Astrocyte (in vitro differentiated cells and primary cell): ENCODE data around the gene LIPJ. TPM values are rescaled to one million over a fixed set of nuclear protein-coding genes. Genes with fewer than 3 reads are reported as not detected.
A peak's percentile ranks its signal among the peaks of the same experiment; 100 is the strongest.

Experiments used
- DNase-seq: peaks from one replicate; pipeline ENCODE4 v3.0.0-alpha.2; 2010; ENCODE audit warnings: low read depth
- FAIRE-seq: peaks from 2 replicates; lab custom pipeline; 2011; peaks lifted over from hg19 to GRCh38; lab: Jason Lieb, UNC
- H2AFZ ChIP-seq: 2 replicates; pipeline ENCODE4 v1.6.0; 2012; ENCODE audit warnings: low read depth, low read length, inconsistent platforms
- H3K27ac ChIP-seq: 2 replicates; pipeline ENCODE4 v1.5.1; 2011; ENCODE audit warnings: low read depth, low read length, inconsistent platforms
- H3K27me3 ChIP-seq: 2 replicates; pipeline ENCODE4 v1.6.0; 2011; ENCODE audit warnings: low read length, inconsistent platforms; ENCODE audit not compliant: insufficient read depth
- H3K36me3 ChIP-seq: 2 replicates; pipeline ENCODE4 v1.5.1; 2011; ENCODE audit warnings: low read length, inconsistent platforms; ENCODE audit not compliant: insufficient read depth
- H3K4me1 ChIP-seq: 2 replicates; pipeline ENCODE4 v1.5.1; 2011; ENCODE audit warnings: low read length, inconsistent platforms; ENCODE audit not compliant: insufficient read depth
- H3K4me2 ChIP-seq: 2 replicates; pipeline ENCODE4 v1.6.0; 2012; ENCODE audit warnings: low read length, inconsistent platforms
- H3K4me3 ChIP-seq: 2 replicates; pipeline ENCODE4 v1.5.1; 2011; ENCODE audit warnings: low read depth, mild to moderate bottlenecking, low read length, inconsistent platforms; ENCODE audit not compliant: insufficient read depth
- H3K79me2 ChIP-seq: 2 replicates; pipeline ENCODE4 v1.6.0; 2012; ENCODE audit warnings: mild to moderate bottlenecking, low read length, inconsistent platforms; ENCODE audit not compliant: insufficient read depth
- H3K9ac ChIP-seq: 2 replicates; pipeline ENCODE4 v1.6.0; 2012; ENCODE audit warnings: mild to moderate bottlenecking, low read length, inconsistent platforms
- H3K9me3 ChIP-seq: 2 replicates; pipeline ENCODE4 v1.5.1; 2012; ENCODE audit warnings: low read depth, mild to moderate bottlenecking, low read length, inconsistent platforms; ENCODE audit not compliant: insufficient read depth
- H4K20me1 ChIP-seq: 2 replicates; pipeline ENCODE4 v1.6.0; 2012; ENCODE audit warnings: low read length, inconsistent platforms; ENCODE audit not compliant: insufficient read depth
- H3K27ac Mint-ChIP-seq: one replicate; pipeline ENCODE4 v1.8.0; 2021; ENCODE audit warnings: mild to moderate bottlenecking, mixed read lengths; ENCODE audit not compliant: unreplicated experiment
- H3K27me3 Mint-ChIP-seq: one replicate; pipeline ENCODE4 v1.8.0; 2021; ENCODE audit warnings: low read depth, mixed read lengths; ENCODE audit not compliant: unreplicated experiment
- H3K36me3 Mint-ChIP-seq: one replicate; pipeline ENCODE4 v1.8.0; 2021; ENCODE audit warnings: low read depth, mixed read lengths; ENCODE audit not compliant: unreplicated experiment
- H3K4me1 Mint-ChIP-seq: one replicate; pipeline ENCODE4 v1.8.0; 2021; ENCODE audit warnings: low read depth, mixed read lengths; ENCODE audit not compliant: unreplicated experiment
- H3K4me3 Mint-ChIP-seq: one replicate; pipeline ENCODE4 v1.8.0; 2021; ENCODE audit warnings: mild to moderate bottlenecking, moderate library complexity, mixed read lengths; ENCODE audit not compliant: unreplicated experiment
- H3K9me3 Mint-ChIP-seq: one replicate; pipeline ENCODE4 v1.8.0; 2021; ENCODE audit warnings: mild to moderate bottlenecking, mixed read lengths; ENCODE audit not compliant: unreplicated experiment
- CTCF ChIP-seq: IDR thresholded peaks from 2 replicates; pipeline ENCODE4 v1.5.1; 2011; ENCODE audit warnings: low read depth, mild to moderate bottlenecking, inconsistent platforms, low read length, moderate library complexity; ENCODE audit not compliant: insufficient read depth
- EZH2 ChIP-seq: IDR thresholded peaks from 2 replicates; pipeline ENCODE4 v1.6.1; 2012; ENCODE audit warnings: mild to moderate bottlenecking, low read length, inconsistent platforms; ENCODE audit not compliant: insufficient read depth
- total RNA-seq: library from RNA; stranded (reverse); gene quantifications from 2 replicates; pipeline ENCODE4 v1.2.1, GENCODE V29; 2021

Gene LIPJ
- total RNA-seq, 1 donor from 2014 or later: not detected

DNA sequence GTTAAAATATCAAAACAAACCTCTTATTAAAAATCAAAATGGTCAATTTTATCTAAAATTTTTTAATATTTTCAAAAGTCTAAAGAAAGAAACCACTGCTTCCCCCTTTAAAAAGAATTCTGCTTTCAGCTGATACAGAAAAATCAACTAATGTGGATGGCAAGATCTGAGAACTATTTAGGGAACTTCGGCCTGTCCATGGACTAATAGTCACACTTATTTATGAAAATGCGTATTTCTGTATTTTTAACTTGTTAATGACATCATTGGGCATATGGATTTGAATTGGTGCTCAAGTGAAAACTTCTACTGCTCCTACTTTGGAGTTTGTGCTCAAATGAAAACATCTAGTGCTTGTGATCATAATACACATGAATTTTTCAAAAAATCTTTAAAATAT, 35.3 kb upstream of the LIPJ start:
- no peak overlapping the region for H2AFZ ChIP-seq
- no peaks in the 10 kb centered on the region for H3K36me3 Mint-ChIP-seq
- no peaks in the 10 kb centered on the region for H3K27me3 ChIP-seq
- no peaks in the 10 kb centered on the region for H3K4me1 ChIP-seq
- no peak overlapping the region for H3K4me3 Mint-ChIP-seq
- H3K9me3 ChIP-seq: no peaks in the 10 kb centered on the region
- no peak overlapping the region for H3K4me3 ChIP-seq
- no peak for FAIRE-seq
- peaks cover 2% of the 10 kb centered on the region for H3K9me3 Mint-ChIP-seq
- no peaks in the 10 kb centered on the region for H3K27me3 Mint-ChIP-seq
- H3K9ac ChIP-seq: no peak overlapping the region
- H3K27ac ChIP-seq: no peak overlapping the region
- no peaks in the 10 kb centered on the region for H3K79me2 ChIP-seq
- DNase-seq: no peak
- no peak overlapping the region for H3K27ac Mint-ChIP-seq
- no peak for TF ChIP-seq CTCF
- no peak for TF ChIP-seq EZH2
- no peak overlapping the region for H3K4me2 ChIP-seq
- H3K4me1 Mint-ChIP-seq: no peaks in the 10 kb centered on the region
- H4K20me1 ChIP-seq: no peaks in the 10 kb centered on the region
- no peaks in the 10 kb centered on the region for H3K36me3 ChIP-seq

- no peak for TF ChIP-seq EZH2
- TF ChIP-seq CTCF: peak; percentile 94
- H3K9me3 Mint-ChIP-seq: peaks cover 2% of the 10 kb centered on the region
- Histone ChIP-seq H3K36me3 (no peaks in the 10 kb centered on the region), H4K20me1 (no peaks in the 10 kb centered on the region), H3K9me3 (no peaks in the 10 kb centered on the region), H3K27me3 (no peaks in the 10 kb centered on the region), H3K27ac (no peak overlapping the region), H3K4me2 (no peak overlapping the region), H3K4me1 (peaks cover 4% of the 10 kb centered on the region), H3K79me2 (no peaks in the 10 kb centered on the region), H2AFZ (no peak overlapping the region), H3K4me3 (no peak overlapping the region), H3K9ac (no peak overlapping the region)
- H3K4me3 Mint-ChIP-seq: no peak overlapping the region
- FAIRE-seq (peak; percentile 26), DNase-seq (peak; percentile 68)
- H3K27ac Mint-ChIP-seq: no peak overlapping the region
- H3K27me3 Mint-ChIP-seq: no peaks in the 10 kb centered on the region
- H3K36me3 Mint-ChIP-seq: no peaks in the 10 kb centered on the region
- H3K4me1 Mint-ChIP-seq: no peaks in the 10 kb centered on the region
These were observed 33.3 kb upstream of the LIPJ start for GRCh38 chr10:88553116-88553752.

GRCh38 chr10:88555190-88555908, 31.2 kb upstream of the LIPJ start:
- H3K4me3 ChIP-seq: no peak overlapping the region
- no peaks in the 10 kb centered on the region for H3K79me2 ChIP-seq
- no peaks in the 10 kb centered on the region for H3K27me3 Mint-ChIP-seq
- DNase-seq (no peak), FAIRE-seq (no peak)
- no peak for TF ChIP-seq EZH2
- no peak for TF ChIP-seq CTCF
- no peaks in the 10 kb centered on the region for H3K27me3 ChIP-seq
- H3K4me1 Mint-ChIP-seq: no peaks in the 10 kb centered on the region
- no peaks in the 10 kb centered on the region for H3K36me3 ChIP-seq
- H3K9me3 ChIP-seq: no peaks in the 10 kb centered on the region
- H3K9ac ChIP-seq: no peak overlapping the region
- no peak overlapping the region for H2AFZ ChIP-seq
- H3K4me3 Mint-ChIP-seq: no peak overlapping the region
- peaks cover 2% of the 10 kb centered on the region for H3K9me3 Mint-ChIP-seq
- H3K36me3 Mint-ChIP-seq: no peaks in the 10 kb centered on the region
- no peak overlapping the region for H3K4me2 ChIP-seq
- H3K27ac Mint-ChIP-seq: no peak overlapping the region
- peaks cover 4% of the 10 kb centered on the region for H3K4me1 ChIP-seq
- H3K27ac ChIP-seq: no peak overlapping the region
- no peaks in the 10 kb centered on the region for H4K20me1 ChIP-seq
